ENCODE results near the gene SPDYE4. TPM values are rescaled to one million over a fixed set of nuclear protein-coding genes. Genes with fewer than 3 reads are reported as not detected.

Gene SPDYE4
- total RNA-seq, 1 donor from 2014 or later, result not detected

- no peak for ATAC-seq
These were observed 39.4 kb upstream of the SPDYE4 start for GRCh38 chr17:8797621-8798175.

GRCh38 chr17:8794636-8795035 is 36.3 kb upstream of the SPDYE4 start:
- Histone ChIP-seq H3K27ac (no peak overlapping the region), H3K9me3 (no peaks in the 10 kb centered on the region), H3K4me1 (peaks cover 3% of the 10 kb centered on the region), H3K4me3 (no peak overlapping the region), H3K27me3 (peaks cover 12% of the 10 kb centered on the region), H3K36me3 (no peaks in the 10 kb centered on the region)
- TF ChIP-seq CTCF (IDR thresholded peaks at IDR 0.05), result no peak
- ATAC-seq (no peak), DNase-seq (no peak)
- intact Hi-C loops (cut with DNase I), result no loop called here

More at GRCh38 chr17:8797621-8798175, 39.4 kb upstream of the SPDYE4 start:
- TF ChIP-seq CTCF (IDR thresholded peaks at IDR 0.05), result no peak
- no peak for DNase-seq
- no peak overlapping the region for H3K27ac ChIP-seq
- no peaks in the 10 kb centered on the region for H3K9me3 ChIP-seq
- H3K4me3 ChIP-seq, result no peak overlapping the region
- H3K36me3 ChIP-seq, result no peaks in the 10 kb centered on the region
- intact Hi-C loops (cut with DNase I), result no loop called here
- H3K4me1 ChIP-seq, result no peaks in the 10 kb centered on the region
- peaks cover 19% of the 10 kb centered on the region for H3K27me3 ChIP-seq

- no peak for ATAC-seq
- DNase-seq, result no peak
- Histone ChIP-seq H3K4me1 (peaks cover 3% of the 10 kb centered on the region), H3K9me3 (no peaks in the 10 kb centered on the region), H3K4me3 (no peak overlapping the region), H3K27ac (no peak overlapping the region), H3K27me3 (peaks cover 6% of the 10 kb centered on the region), H3K36me3 (no peaks in the 10 kb centered on the region)
- no peak for TF ChIP-seq CTCF (IDR thresholded peaks at IDR 0.05)
- intact Hi-C loops (cut with DNase I), result no loop called here
These were observed 35.3 kb upstream of the SPDYE4 start for GRCh38 chr17:8793649-8794048.

- no peak overlapping the region for H3K27ac ChIP-seq
- no peaks in the 10 kb centered on the region for H3K36me3 ChIP-seq
- H3K4me3 ChIP-seq, result no peak overlapping the region
- no peaks in the 10 kb centered on the region for H3K27me3 ChIP-seq
- no peak for TF ChIP-seq CTCF (IDR thresholded peaks at IDR 0.05)
- ATAC-seq (no peak), DNase-seq (no peak)
- H3K4me1 ChIP-seq, result peaks cover 3% of the 10 kb centered on the region
- intact Hi-C loops (cut with DNase I), result no loop called here
- H3K9me3 ChIP-seq, result no peaks in the 10 kb centered on the region
These were observed 34.3 kb upstream of the SPDYE4 start for GRCh38 chr17:8792646-8793045.

GRCh38 chr17:8791910-8792270 is 33.5 kb upstream of the SPDYE4 start:
- Histone ChIP-seq H3K36me3 (no peaks in the 10 kb centered on the region), H3K27me3 (no peaks in the 10 kb centered on the region), H3K9me3 (no peaks in the 10 kb centered on the region), H3K4me1 (peaks cover 3% of the 10 kb centered on the region), H3K4me3 (no peak overlapping the region), H3K27ac (no peak overlapping the region)
- no peak for TF ChIP-seq CTCF (IDR thresholded peaks at IDR 0.05)
- no peak for DNase-seq
- intact Hi-C loops (cut with DNase I), result no loop called here
- ATAC-seq, result no peak
